Kidney (tissue), 14 donors: ENCODE measurements around the gene IRS2. TPM values are rescaled to one million over a fixed set of nuclear protein-coding genes. Genes with fewer than 3 reads are reported as not detected.
A peak's percentile ranks its signal among the peaks of the same experiment; 100 is the strongest.

Experiments used
- DNase-seq, 5 donors: peaks; one replicate each; pipeline ENCODE4 v3.0.0-alpha.2; 2013 to 2020
- FAIRE-seq: peaks from 2 replicates; lab custom pipeline; 2012; peaks lifted over from hg19 to GRCh38; lab: Jason Lieb, UNC
- H3K27ac ChIP-seq, 2 donors: one replicate each; pipeline ENCODE4 v1.7.0; 2013; ENCODE audit warnings: low read depth in 2 of 2, low read length in 2 of 2, inconsistent platforms in 1 of 2
- H3K27me3 ChIP-seq: one replicate; pipeline ENCODE4 v1.7.1; 2013; ENCODE audit warnings: low read length, inconsistent platforms; ENCODE audit not compliant: control insufficient read depth, insufficient read depth
- H3K36me3 ChIP-seq, 3 donors: one replicate each; pipeline versions ENCODE4 v1.7.0 to v1.7.1; 2013; ENCODE audit warnings: low read length in 3 of 3, control low read depth in 1 of 3, inconsistent platforms in 1 of 3; ENCODE audit not compliant: insufficient read depth in 3 of 3, control insufficient read depth in 2 of 3
- H3K4me1 ChIP-seq, 3 donors: one replicate each; pipeline versions ENCODE4 v1.7.0 to v1.7.1; 2013; ENCODE audit warnings: low read length in 3 of 3, inconsistent platforms in 1 of 3, low read depth in 1 of 3; ENCODE audit not compliant: control insufficient read depth in 2 of 3, insufficient read depth in 2 of 3
- H3K4me3 ChIP-seq, 3 donors: one replicate each; pipeline versions ENCODE4 v1.7.0 to v1.8.1; 2013; ENCODE audit warnings: low read length in 3 of 3, control low read depth in 1 of 3, inconsistent platforms in 1 of 3
- H3K9ac ChIP-seq, 3 donors: one replicate each; pipeline versions ENCODE4 v1.7.0 to v1.7.1; 2013; ENCODE audit warnings: low read length in 3 of 3, control low read depth in 1 of 3, inconsistent platforms in 1 of 3
- H3K9me3 ChIP-seq, 3 donors: one replicate each; pipeline versions ENCODE4 v1.7.0 to v1.7.1; 2013; ENCODE audit warnings: low read length in 3 of 3, control low read depth in 1 of 3, inconsistent platforms in 1 of 3; ENCODE audit not compliant: control insufficient read depth in 2 of 3, insufficient read depth in 1 of 3
- CTCF ChIP-seq: IDR thresholded peaks from 3 replicates; pipeline ENCODE4 v1.5.1; 2012; ENCODE audit warnings: mild to moderate bottlenecking, moderate library complexity, borderline replicate concordance; ENCODE audit not compliant: insufficient read depth; ENCODE audit errors: extremely low read depth
- intact Hi-C: fragments of 100-400 bp; cut with DNase I; formaldehyde crosslinking; loops from one replicate; pipeline ENCODE4 v1.11.1; 2022
- polyA plus RNA-seq: library from polyadenylated mRNA; stranded (reverse); fragments of 350-450 nt; fragmentation: Illumina TruSeq; extraction: RNeasy Lipid Tissue Mini Kit (QIAGEN cat#74804); gene quantifications from one replicate; pipeline ENCODE4 v1.2.3, GENCODE V29; 2014; ENCODE audit warnings: low read depth, low replicate concordance; ENCODE audit not compliant: insufficient read depth
- total RNA-seq: library from RNA; stranded (reverse); fragmentation: NEBNext Ultra II Directional; extraction: Animal tissue kit (Norgen Biotek cat#: 25700); gene quantifications from one replicate; pipeline ENCODE4 v1.2.1, GENCODE V29; 2021
- donor health status: control.
- donor health status: control.
- donor health status: control.
- donor health status: control.
- donor health status: control.
- donor health status: DM: yes; HTN: yes; CAD: no.
- donor health status: Normal renal cell carcinoma (clear cell type).

Gene IRS2
- total and polyA plus RNA-seq, 2 donors from 2014 or later = 2.1 to 12.9 TPM

DNA sequence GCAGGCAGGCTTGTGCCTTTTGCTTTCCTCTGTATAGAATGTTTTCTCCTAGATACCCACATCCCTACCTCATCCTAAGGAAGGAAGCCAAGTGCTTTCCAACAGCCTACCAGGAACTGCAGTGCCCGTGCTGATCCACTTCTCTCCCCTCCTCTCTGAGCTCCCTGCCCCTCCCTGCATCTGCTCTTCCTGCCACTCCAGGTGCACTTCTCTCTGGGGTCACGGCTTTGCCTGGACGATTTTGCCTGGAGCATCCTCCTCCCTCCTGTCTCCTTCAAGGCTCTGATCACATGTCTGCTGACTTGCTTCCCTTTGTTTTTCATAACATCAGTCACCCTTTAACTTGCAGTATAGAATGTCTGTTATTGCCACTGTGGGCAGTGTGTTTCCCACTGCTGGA, 34.7 kb upstream of the IRS2 start:
- H3K9ac ChIP-seq = no peak overlapping the region
- no peak for FAIRE-seq
- no peak for TF ChIP-seq CTCF

DNA sequence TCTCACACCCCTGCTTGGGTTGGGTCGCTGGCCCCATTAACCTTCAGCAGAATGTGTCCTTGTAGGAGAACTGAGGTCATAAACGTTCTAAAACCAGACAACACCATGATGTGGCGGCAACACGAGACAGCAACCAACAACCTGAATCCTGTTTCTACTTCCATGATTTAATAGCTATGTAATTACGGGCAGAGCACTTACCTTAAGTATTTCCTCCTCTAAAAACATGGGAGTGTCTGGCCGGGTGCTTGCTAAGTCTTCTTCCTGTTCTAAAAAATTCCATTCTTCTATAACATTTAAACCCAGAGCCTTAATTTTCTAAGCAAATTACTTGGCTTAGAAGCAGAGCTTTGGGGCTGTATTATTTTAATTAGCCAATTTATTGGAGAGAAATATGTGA, 33.5 kb upstream of the IRS2 start:
- TF ChIP-seq CTCF = no peak
- Histone ChIP-seq H3K4me1 (peaks cover 0 to 2% (median 0%) of the 10 kb centered on the region in 3 donors), H3K27me3 (no peaks in the 10 kb centered on the region), H3K36me3 (no peaks in the 10 kb centered on the region), H3K9ac (no peak overlapping the region), H3K9me3 (no peaks in the 10 kb centered on the region), H3K4me3 (no peak overlapping the region), H3K27ac (no peak overlapping the region)
- FAIRE-seq (no peak), DNase-seq (peak in 1 of 5 donors; percentile 39)
- intact Hi-C loops = no loop called here

More for the DNA sequence above, 34.7 kb upstream of the IRS2 start:
- H3K9me3 ChIP-seq = no peaks in the 10 kb centered on the region
- peak; percentile 33 to 69 (median 64) for DNase-seq
- no peaks in the 10 kb centered on the region for H3K27me3 ChIP-seq
- H3K4me1 ChIP-seq = peaks cover 0 to 2% (median 0%) of the 10 kb centered on the region in 3 donors
- no peaks in the 10 kb centered on the region for H3K36me3 ChIP-seq
- no peak overlapping the region for H3K4me3 ChIP-seq
- H3K27ac ChIP-seq = no peak overlapping the region
- intact Hi-C loops = no loop called here

DNA sequence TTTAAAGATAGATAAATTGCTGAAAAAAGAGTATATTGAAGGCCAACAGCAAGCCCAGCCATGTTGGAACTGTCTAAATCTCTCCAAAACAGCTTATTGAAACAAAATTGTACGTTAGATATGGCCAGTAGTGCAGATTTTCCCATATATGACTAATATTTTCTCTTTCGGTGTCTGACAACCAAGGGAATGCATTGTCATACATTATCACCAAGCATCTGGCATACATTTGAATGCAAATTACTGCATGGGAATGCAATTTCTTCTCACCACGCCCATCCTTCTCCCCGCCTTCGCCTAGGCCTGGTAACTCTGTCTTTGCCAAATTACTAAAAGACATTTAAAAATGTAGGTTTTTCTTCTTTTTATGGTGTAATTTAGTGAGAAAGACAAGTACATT, 32.5 kb upstream of the IRS2 start:
- no peak overlapping the region for H3K9ac ChIP-seq
- H3K36me3 ChIP-seq = no peaks in the 10 kb centered on the region
- H3K27me3 ChIP-seq = no peaks in the 10 kb centered on the region
- intact Hi-C loops = no loop called here
- DNase-seq = no peak
- H3K4me1 ChIP-seq = peaks cover 0 to 2% (median 0%) of the 10 kb centered on the region in 3 donors
- H3K9me3 ChIP-seq = no peaks in the 10 kb centered on the region
- TF ChIP-seq CTCF = no peak
- no peak for FAIRE-seq
- no peak overlapping the region for H3K27ac ChIP-seq
- H3K4me3 ChIP-seq = no peak overlapping the region
